H1 (cell line): Measurements from ENCODE around the gene MBD5. TPM values are rescaled to one million over a fixed set of nuclear protein-coding genes. Genes with fewer than 3 reads are reported as not detected.

Experiments
- CTCF ChIA-PET: fragments of 300-600 bp; sonication (Branson Sonifier 250); formaldehyde crosslinking; loops from one replicate; lab custom pipeline; 2021; ENCODE audit not compliant: partially characterized antibody; lab: Charles Lee
- POLR2A ChIA-PET: fragments of 300-600 bp; sonication (Branson Sonifier 250); formaldehyde crosslinking; loops from one replicate; lab custom pipeline; 2021; ENCODE audit warnings: inconsistent platforms; ENCODE audit not compliant: partially characterized antibody; lab: Charles Lee
- DNase-seq, 2 experiments: peaks; one replicate each; pipeline versions ENCODE4 v3.0.0 to v3.0.0-alpha.2; 2010 to 2022; ENCODE audit warnings: low spot score in 2 of 2, low read depth in 1 of 2, mixed read lengths in 1 of 2
- FAIRE-seq: peaks from 2 replicates; lab custom pipeline; 2011; peaks lifted over from hg19 to GRCh38; lab: Jason Lieb, UNC
- H2AFZ ChIP-seq: 2 replicates; pipeline ENCODE4 v1.8.1; 2012; ENCODE audit warnings: low read length, inconsistent platforms
- H2AK5ac ChIP-seq: 2 replicates; pipeline ENCODE4 v1.6.1; 2013; ENCODE audit warnings: low read depth, low read length
- H2BK120ac ChIP-seq: replicated peaks from 2 replicates; pipeline ENCODE3; 2013; ENCODE audit warnings: low read depth, low read length, inconsistent platforms
- H2BK12ac ChIP-seq: 2 replicates; pipeline ENCODE4 v1.6.1; 2013; ENCODE audit warnings: low read depth, low read length
- H2BK15ac ChIP-seq: 2 replicates; pipeline ENCODE4 v1.6.1; 2013; ENCODE audit warnings: low read length
- H2BK20ac ChIP-seq: 2 replicates; pipeline ENCODE4 v1.6.1; 2013; ENCODE audit warnings: low read length
- H2BK5ac ChIP-seq: 2 replicates; pipeline ENCODE4 v1.6.1; 2013; ENCODE audit warnings: low read depth, low read length
- H3K14ac ChIP-seq: 2 replicates; pipeline ENCODE4 v1.6.1; 2013; ENCODE audit warnings: inconsistent platforms; ENCODE audit not compliant: insufficient read length
- H3K18ac ChIP-seq: 2 replicates; pipeline ENCODE4 v1.6.1; 2013; ENCODE audit warnings: low read length; ENCODE audit errors: extremely low read depth
- H3K23ac ChIP-seq: 2 replicates; pipeline ENCODE4 v1.6.1; 2013; ENCODE audit warnings: inconsistent platforms; ENCODE audit not compliant: insufficient read length
- H3K23me2 ChIP-seq: 2 replicates; pipeline ENCODE4 v1.6.1; 2013; ENCODE audit warnings: low read depth, low read length
- H3K27ac ChIP-seq: 2 replicates; pipeline ENCODE4 v1.6.1; 2011; ENCODE audit warnings: low read depth, low read length, inconsistent platforms
- H3K27me3 ChIP-seq, 4 experiments: replicated peaks in 1 of 4; 1 replicate in 1 of 4; 2 replicates in 3 of 4; pipeline versions ENCODE4 v1.6.1 to v1.8.1; 2011 to 2013; ENCODE audit warnings: low read length in 3 of 4, mild to moderate bottlenecking in 3 of 4, inconsistent platforms in 2 of 4, mixed read lengths in 2 of 4, moderate library complexity in 1 of 4; ENCODE audit not compliant: control insufficient read depth in 3 of 4, insufficient read depth in 3 of 4; ENCODE audit errors: extremely low read depth in 1 of 4
- H3K36me3 ChIP-seq, 4 experiments: 2 replicates each; pipeline versions ENCODE4 v1.6.1 to v1.8.1; 2011 to 2013; ENCODE audit warnings: mild to moderate bottlenecking in 4 of 4, low read length in 3 of 4, moderate library complexity in 2 of 4, control low read depth in 1 of 4, inconsistent platforms in 1 of 4; ENCODE audit not compliant: insufficient read depth in 4 of 4, control insufficient read depth in 2 of 4
- H3K4ac ChIP-seq: replicated peaks from 2 replicates; pipeline ENCODE3; 2013; ENCODE audit warnings: low read length, low read depth, mixed read lengths, inconsistent platforms; ENCODE audit not compliant: insufficient read length
- H3K4me1 ChIP-seq, 4 experiments: replicated peaks in 1 of 4; 1 replicate in 1 of 4; 2 replicates in 3 of 4; pipeline versions ENCODE4 v1.6.1 to v1.8.1; 2011 to 2013; ENCODE audit warnings: low read length in 3 of 4, inconsistent platforms in 2 of 4, mixed read lengths in 1 of 4; ENCODE audit not compliant: insufficient read depth in 4 of 4, control insufficient read depth in 3 of 4
- H3K4me2 ChIP-seq, 2 experiments: 2 replicates each; pipeline versions ENCODE4 v1.6.1 to v1.8.1; 2011 to 2013; ENCODE audit warnings: low read depth in 2 of 2, low read length in 2 of 2, control low read depth in 1 of 2, inconsistent platforms in 1 of 2, mild to moderate bottlenecking in 1 of 2; ENCODE audit not compliant: insufficient read depth in 1 of 2
- H3K4me3 ChIP-seq, 4 experiments: fragments of 200-600, 300-600 bp in 1 of 4; sonication (generic), shearing (Covaris generic), sonication (Bioruptor Twin) in 1 of 4; 2 replicates each; pipeline versions ENCODE4 v1.5.1 to v1.8.1; 2011 to 2016; ENCODE audit warnings: low read length in 4 of 4, low read depth in 3 of 4, control low read depth in 2 of 4, inconsistent platforms in 2 of 4, mild to moderate bottlenecking in 2 of 4, mixed read lengths in 1 of 4, moderate library complexity in 1 of 4; ENCODE audit not compliant: insufficient read depth in 2 of 4; ENCODE audit errors: extremely low read depth in 1 of 4
- H3K56ac ChIP-seq: replicated peaks from 2 replicates; pipeline ENCODE3; 2013; ENCODE audit warnings: low read depth, mild to moderate bottlenecking, mixed read lengths, low read length, inconsistent platforms; ENCODE audit not compliant: insufficient read length
- H3K79me1 ChIP-seq: 2 replicates; pipeline ENCODE4 v1.6.1; 2013; ENCODE audit warnings: low read depth, low read length, control low read depth
- H3K79me2 ChIP-seq, 2 experiments: 2 replicates each; pipeline versions ENCODE4 v1.6.1 to v1.8.1; 2012 to 2013; ENCODE audit warnings: low read length in 2 of 2, mild to moderate bottlenecking in 2 of 2, inconsistent platforms in 1 of 2; ENCODE audit not compliant: insufficient read depth in 2 of 2, control insufficient read depth in 1 of 2
- H3K9ac ChIP-seq, 4 experiments: replicated peaks in 1 of 4; 1 replicate in 1 of 4; 2 replicates in 3 of 4; pipeline versions ENCODE4 v1.6.1 to v1.8.1; 2011 to 2013; ENCODE audit warnings: low read depth in 3 of 4, low read length in 3 of 4, control low read depth in 2 of 4, mild to moderate bottlenecking in 2 of 4, moderate library complexity in 2 of 4, inconsistent platforms in 1 of 4; ENCODE audit errors: extremely low read depth in 1 of 4
- H3K9me3 ChIP-seq, 2 experiments: 2 replicates each; pipeline versions ENCODE4 v1.6.1 to v1.8.1; 2012 to 2013; ENCODE audit warnings: mild to moderate bottlenecking in 2 of 2, moderate library complexity in 2 of 2, control low read depth in 1 of 2, inconsistent platforms in 1 of 2, low read depth in 1 of 2, low read length in 1 of 2, mixed read lengths in 1 of 2; ENCODE audit not compliant: insufficient read depth in 2 of 2
- H4K20me1 ChIP-seq, 2 experiments: replicated peaks in 1 of 2; 2 replicates each; pipeline versions ENCODE3 to v1.8.1; 2011 to 2013; ENCODE audit warnings: inconsistent platforms in 2 of 2, low read length in 2 of 2, mild to moderate bottlenecking in 1 of 2; ENCODE audit not compliant: insufficient read depth in 2 of 2, control insufficient read depth in 1 of 2
- H4K5ac ChIP-seq: 2 replicates; pipeline ENCODE4 v1.6.1; 2013; ENCODE audit warnings: low read length, low read depth, mixed read lengths, inconsistent platforms; ENCODE audit not compliant: insufficient read length
- H4K8ac ChIP-seq: 2 replicates; pipeline ENCODE4 v1.8.0; 2013; ENCODE audit warnings: mild to moderate bottlenecking, moderate library complexity, low read length, inconsistent platforms; ENCODE audit not compliant: insufficient read depth; ENCODE audit errors: extremely low read depth
- H4K91ac ChIP-seq: replicated peaks from 2 replicates; pipeline ENCODE3; 2013; ENCODE audit warnings: low read length, mixed read lengths, inconsistent platforms; ENCODE audit not compliant: insufficient read length
- CHD2 ChIP-seq: IDR thresholded peaks from 2 replicates; pipeline ENCODE4 v1.6.1; 2012; ENCODE audit warnings: low read length, improper control_type of control experiment
- EZH2 ChIP-seq: fragments of 200-600 bp; sonication (generic); IDR thresholded peaks from 2 replicates; pipeline ENCODE4 v1.7.1; 2012; ENCODE audit warnings: low read depth, mild to moderate bottlenecking, moderate library complexity, low read length, inconsistent platforms; ENCODE audit not compliant: severe bottlenecking
- NANOG ChIP-seq: IDR thresholded peaks from 2 replicates; pipeline ENCODE4 v1.6.1; 2011; ENCODE audit warnings: low read length, low read depth, mild to moderate bottlenecking, inconsistent platforms; ENCODE audit not compliant: insufficient read depth, poor library complexity, severe bottlenecking
- TAF7 ChIP-seq: optimal IDR thresholded peaks from 2 replicates; pipeline ENCODE3; 2011; ENCODE audit warnings: low read depth, mild to moderate bottlenecking, inconsistent platforms, low read length, moderate library complexity, borderline replicate concordance
- TCF12 ChIP-seq: IDR thresholded peaks from 2 replicates; pipeline ENCODE4 v1.6.1; 2011; ENCODE audit warnings: low read depth, mild to moderate bottlenecking, low read length
- WGBS, 2 experiments: shearing (Covaris generic) in 1 of 2; methylation state at CpG; one replicate each; pipeline versions ENCODE4 v1.1.6 to v1.1.7; 2013 to 2015; ENCODE audit warnings: low lambda C conversion rate in 2 of 2, mixed read lengths in 2 of 2, inconsistent platforms in 1 of 2, low coverage in 1 of 2, missing lambda C conversion rate in 1 of 2; ENCODE audit not compliant: insufficient replicate concordance in 2 of 2, insufficient coverage in 1 of 2, insufficient read length in 1 of 2; ENCODE audit errors: extremely low coverage in 1 of 2, missing lambda C conversion rate in 1 of 2; 5-methylcytosine and 5-hydroxymethylcytosine counted together
- polyA plus RNA-seq, 7 experiments: library from polyadenylated mRNA; depleted of rRNA in 3 of 7; stranded (reverse) in 5 of 7; unstranded in 2 of 7; fragments of >200 nt in 5 of 7; fragments of 200-250 nt in 2 of 7; gene quantifications; 1 replicate in 5 of 7; 2 replicates in 1 of 7; 4 replicates in 1 of 7; pipeline versions ENCODE4 v1.2.1 to v1.2.3, GENCODE V29; 2011 to 2013; ENCODE audit warnings: missing spikeins in 2 of 7, mixed read lengths in 2 of 7
- total RNA-seq: library from RNA; stranded (reverse); fragmentation: NEBNext Ultra II Directional; extraction: Animal tissue kit (Norgen Biotek cat#: 25700); gene quantifications from 2 replicates; pipeline ENCODE4 v1.2.1, GENCODE V29; 2021

MBD5 gene
- total and polyA plus RNA-seq, 2 of the 8 experiments (the other 6 are each of a cell fraction or from before 2014, with no cell fraction given) = 9.7 to 29.4 TPM

- no peak overlapping the region for H3K4me2 ChIP-seq
- H3K27ac ChIP-seq = no peak overlapping the region
- H3K4me3 ChIP-seq = no peak overlapping the region
- no peaks in the 10 kb centered on the region for H3K23me2 ChIP-seq
- H3K36me3 ChIP-seq = no peaks in the 10 kb centered on the region
- no peak overlapping the region for H2AK5ac ChIP-seq
- peaks cover 3% of the 10 kb centered on the region in 2 experiments for H4K20me1 ChIP-seq
- H3K56ac ChIP-seq = no peak overlapping the region
- no peak overlapping the region for H2BK20ac ChIP-seq
- H3K79me2 ChIP-seq = peaks cover 14 to 94% of the 10 kb centered on the region in 2 experiments
- no peaks in the 10 kb centered on the region for H3K9me3 ChIP-seq
- no peak overlapping the region for H2BK12ac ChIP-seq
- TF ChIP-seq TAF7 (no peak), EZH2 (no peak), TCF12 (no peak), CHD2 (no peak), NANOG (no peak)
- H4K8ac ChIP-seq = no peak overlapping the region
- no peak overlapping the region for H3K9ac ChIP-seq
- H4K91ac ChIP-seq = no peak overlapping the region
- no peaks in the 10 kb centered on the region for H3K27me3 ChIP-seq
- no peak for DNase-seq
- ChIA-PET POLR2A (interaction anchor here (1.2 kb wide), 1 partner anchor 13 kb away, joined by 3 read pairs; the partner anchor contains the start of genes MBD5 and ORC4), CTCF (interaction anchor here (0.6 to 3.1 kb wide), 8 partner anchors 9 to 501 kb away, joined by 3 to 14 read pairs (median 3); no protein-coding TSS in a partner anchor)
- H3K4me1 ChIP-seq = peaks cover 0 to 5% (median 2%) of the 10 kb centered on the region in 4 experiments; a peak in 2 of 7 replicates
- no peak overlapping the region for H2BK15ac ChIP-seq
- 84% methylated on average over 5 of the region's 5 CpGs; no CpG with 5 or more reads in 1 of the 2 experiments for WGBS, 2 experiments
- peaks cover 5% of the 10 kb centered on the region for H3K79me1 ChIP-seq
- H3K4ac ChIP-seq = no peak overlapping the region
- no peak overlapping the region for H3K18ac ChIP-seq
- H3K23ac ChIP-seq = no peak overlapping the region
- H2BK120ac ChIP-seq = no peak overlapping the region
- no peak overlapping the region for H2AFZ ChIP-seq
- H4K5ac ChIP-seq = no peak overlapping the region
- H2BK5ac ChIP-seq = no peak overlapping the region
- FAIRE-seq = no peak
- no peak overlapping the region for H3K14ac ChIP-seq
Observed at GRCh38 chr2:148007219-148007900, 13.5 kb upstream of the MBD5 start.
